ENCODE measurements around the gene ZDHHC14. TPM values are rescaled to one million over a fixed set of nuclear protein-coding genes. Genes with fewer than 3 reads are reported as not detected.

The ZDHHC14 gene
- total and polyA plus RNA-seq, 2 of the 8 experiments (the other 6 are each of a cell fraction or from before 2014, with no cell fraction given), result 2.9 to 5.3 TPM

GRCh38 chr6:157466342-157466648, 85.3 kb downstream of the ZDHHC14 start:
- WGBS, 2 experiments (ENCODE audit: extremely low coverage in 1 of 2, insufficient coverage in 1 of 2, insufficient read length in 1 of 2, insufficient replicate concordance in 2 of 2, low coverage in 1 of 2, low lambda C conversion rate in 2 of 2, missing lambda C conversion rate in 1 of 2), result 88% methylated on average over 4 of the region's 4 CpGs; no CpG with 5 or more reads in 1 of the 2 experiments
- Histone ChIP-seq H4K91ac (replicated peaks; ENCODE audit: insufficient read length, low read length) (no peak overlapping the region), H2AFZ (ENCODE audit: low read length) (no peak overlapping the region), H2AK5ac (ENCODE audit: low read depth, low read length) (no peak overlapping the region), H3K4ac (replicated peaks; ENCODE audit: insufficient read length, low read depth, low read length) (peak overlapping the region; percentile 70), H2BK15ac (ENCODE audit: low read length) (peak overlapping the region; percentile 37; the same call in 1 of the 2 replicates), H2BK12ac (ENCODE audit: low read depth, low read length) (0 out of 2 replicates have a peak overlapping the region, but pooled peaks have one; percentile 68), H3K4me2 (ENCODE audit: insufficient read depth in 1 of 2, low read depth in 2 of 2, low read length in 2 of 2) (peak overlapping the region in 1 of 2 experiments; percentile 26; a peak in 1 of 4 replicates), H4K20me1 (replicated peaks in 1 of 2; ENCODE audit: control insufficient read depth in 1 of 2, insufficient read depth in 2 of 2, low read length in 2 of 2) (no peaks in the 10 kb centered on the region), H3K18ac (ENCODE audit: extremely low read depth, low read length) (peak overlapping the region; percentile 15; the same call in 1 of the 2 replicates), H3K79me1 (ENCODE audit: low read depth, low read length) (no peaks in the 10 kb centered on the region; the same call in 1 of the 2 replicates), H3K9ac (replicated peaks in 1 of 4; ENCODE audit: extremely low read depth in 1 of 4, low read depth in 3 of 4, low read length in 3 of 4) (no peak overlapping the region), H4K5ac (ENCODE audit: insufficient read length, low read depth, low read length) (peak overlapping the region; percentile 30), H3K79me2 (ENCODE audit: control insufficient read depth in 1 of 2, insufficient read depth in 2 of 2, low read length in 2 of 2) (no peaks in the 10 kb centered on the region), H3K14ac (ENCODE audit: insufficient read length) (no peak overlapping the region), H2BK20ac (ENCODE audit: low read length) (no peak overlapping the region), H3K23ac (ENCODE audit: insufficient read length) (no peak overlapping the region), H3K4me1 (replicated peaks in 1 of 4; ENCODE audit: control insufficient read depth in 3 of 4, insufficient read depth in 4 of 4, low read length in 3 of 4) (peaks cover 0 to 14% (median 0%) of the 10 kb centered on the region in 4 experiments; a peak in 6 of 7 replicates), H3K23me2 (ENCODE audit: low read depth, low read length) (no peaks in the 10 kb centered on the region), H3K9me3 (ENCODE audit: insufficient read depth in 2 of 2, low read depth in 1 of 2, low read length in 1 of 2) (no peaks in the 10 kb centered on the region), H3K27me3 (replicated peaks in 1 of 4; ENCODE audit: control insufficient read depth in 3 of 4, extremely low read depth in 1 of 4, insufficient read depth in 3 of 4, low read length in 3 of 4) (no peaks in the 10 kb centered on the region), H3K56ac (replicated peaks; ENCODE audit: insufficient read length, low read depth, low read length) (no peak overlapping the region), H3K36me3 (ENCODE audit: control insufficient read depth in 2 of 4, insufficient read depth in 4 of 4, low read length in 3 of 4) (no peaks in the 10 kb centered on the region), H4K8ac (ENCODE audit: extremely low read depth, insufficient read depth, low read length) (no peak overlapping the region), H2BK5ac (ENCODE audit: low read depth, low read length) (peak overlapping the region; percentile 47; the same call in 1 of the 2 replicates), H3K4me3 (ENCODE audit: extremely low read depth in 1 of 4, insufficient read depth in 2 of 4, low read depth in 3 of 4, low read length in 4 of 4) (no peak overlapping the region), H2BK120ac (replicated peaks; ENCODE audit: low read depth, low read length) (no peak overlapping the region), H3K27ac (ENCODE audit: low read depth, low read length) (no peak overlapping the region)
- DNase-seq (ENCODE audit: low read depth in 1 of 2, low spot score in 2 of 2), result no peak
- no peak for FAIRE-seq
- ChIA-PET CTCF (ENCODE audit: partially characterized antibody) (no interaction called here), POLR2A (ENCODE audit: partially characterized antibody) (no interaction called here)
- TF ChIP-seq POU5F1 (IDR thresholded peaks at IDR 0.05; ENCODE audit: low read depth, low read length) (no peak), MAFK (IDR thresholded peaks at IDR 0.05; ENCODE audit: low read depth, low read length) (peak; percentile 90)
